Measurements from ENCODE around the gene EFCAB14.
A peak's percentile ranks its signal among the peaks of the same experiment; 100 is the strongest.

The EFCAB14 gene

DNA sequence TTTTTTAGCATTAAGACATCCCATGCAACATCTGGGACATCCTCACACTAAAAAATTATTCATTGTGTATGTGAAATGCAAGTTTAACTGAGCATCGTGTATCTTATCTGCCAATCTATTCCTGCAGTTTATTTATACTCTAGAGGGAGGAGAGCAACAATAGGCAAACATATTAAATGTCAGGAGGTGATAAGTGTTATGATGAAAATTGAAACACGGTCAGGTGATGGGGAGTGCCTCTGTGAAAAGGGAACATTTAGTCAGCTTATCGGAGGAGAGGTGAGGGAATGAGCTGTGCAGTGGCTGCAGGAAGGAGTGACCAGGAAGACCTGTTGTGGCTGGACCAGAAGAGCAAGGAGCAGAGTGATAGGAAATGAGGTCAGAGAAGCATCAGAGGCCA lies 775 bp upstream of the EFCAB14 start:
- no peak for DNase-seq (ENCODE audit: low read depth, low spot score)
- no peak overlapping the region for H3K27ac ChIP-seq

DNA sequence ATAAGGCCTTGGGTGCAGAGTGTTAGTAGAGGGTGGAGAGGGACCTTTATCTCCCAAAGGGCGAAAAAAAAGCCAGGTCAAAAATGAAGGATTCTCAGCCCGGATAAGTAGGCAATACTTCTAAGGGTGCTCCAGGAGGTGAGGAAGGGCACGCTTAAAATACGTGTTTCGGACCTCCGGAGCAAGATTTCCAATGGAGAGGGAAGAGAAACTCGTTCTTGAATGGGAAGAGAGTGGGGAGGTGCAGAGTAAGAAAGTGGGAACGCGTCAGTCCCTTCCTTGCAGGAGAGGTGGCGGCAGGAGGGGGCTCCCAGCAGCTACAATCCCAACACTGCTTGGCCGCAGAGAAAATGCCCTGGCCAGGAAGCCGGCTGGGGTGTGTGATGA lies 581 bp downstream of the EFCAB14 start:
- no peak for DNase-seq (ENCODE audit: low read depth, low spot score)
- H3K27ac ChIP-seq: no peak overlapping the region
- TF ChIP-seq FOXP2 (optimal IDR thresholded peaks at IDR 0.05; ENCODE audit: control extremely low read depth, extremely low read length, insufficient read depth): no peak
- no peak for TF ChIP-seq POLR2AphosphoS5 (IDR thresholded peaks at IDR 0.05; ENCODE audit: borderline replicate concordance, low read depth, low read length)
- TF ChIP-seq EZH2 (IDR thresholded peaks at IDR 0.05): no peak

More for the DNA sequence above, 775 bp upstream of the EFCAB14 start:
- H3K4me3 ChIP-seq: peak overlapping the region; percentile 95
- H3K9ac ChIP-seq (ENCODE audit: insufficient read length): peak overlapping the region; percentile 84
- peaks cover 12% of the 10 kb centered on the region for H3K36me3 ChIP-seq (ENCODE audit: insufficient read depth, low read length)
- TF ChIP-seq POLR2AphosphoS5 (IDR thresholded peaks at IDR 0.05; ENCODE audit: borderline replicate concordance, low read depth, low read length) (no peak), FOXP2 (optimal IDR thresholded peaks at IDR 0.05; ENCODE audit: control extremely low read depth, extremely low read length, insufficient read depth) (no peak), EZH2 (IDR thresholded peaks at IDR 0.05) (no peak)
- no peaks in the 10 kb centered on the region for H3K9me3 ChIP-seq (ENCODE audit: low read depth, low read length)

DNA sequence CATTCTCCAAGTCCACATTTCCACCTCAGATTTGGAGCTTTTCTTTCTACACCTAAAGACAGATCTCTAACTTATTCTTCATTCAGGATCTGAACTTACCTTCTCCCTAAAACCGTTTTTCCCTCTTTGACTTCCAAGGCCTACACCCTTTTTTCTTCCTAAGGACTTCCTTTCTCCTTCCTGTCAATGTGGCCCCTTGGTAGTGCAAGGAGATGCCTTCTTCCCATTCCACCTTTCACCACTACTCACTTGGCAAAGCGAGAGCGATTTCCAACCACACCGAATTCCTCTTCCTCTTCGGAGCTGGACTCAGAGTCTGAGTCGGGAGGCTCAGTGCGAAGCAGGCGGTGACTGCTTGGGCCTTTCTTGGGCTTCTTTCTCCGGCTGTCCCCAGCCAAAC lies 1.3 kb downstream of the EFCAB14 start:
- no peak for DNase-seq (ENCODE audit: low read depth, low spot score)
- TF ChIP-seq EZH2 (IDR thresholded peaks at IDR 0.05): no peak
- TF ChIP-seq FOXP2 (optimal IDR thresholded peaks at IDR 0.05; ENCODE audit: control extremely low read depth, extremely low read length, insufficient read depth): no peak
- TF ChIP-seq POLR2AphosphoS5 (IDR thresholded peaks at IDR 0.05; ENCODE audit: borderline replicate concordance, low read depth, low read length): no peak
- no peak overlapping the region for H3K27ac ChIP-seq
- H3K36me3 ChIP-seq (ENCODE audit: insufficient read depth, low read length): peaks cover 26% of the 10 kb centered on the region
- peak overlapping the region; percentile 84 for H3K9ac ChIP-seq (ENCODE audit: insufficient read length)
- H3K9me3 ChIP-seq (ENCODE audit: low read depth, low read length): no peaks in the 10 kb centered on the region
- peak overlapping the region; percentile 95 for H3K4me3 ChIP-seq

More for the DNA sequence above, 581 bp downstream of the EFCAB14 start:
- Histone ChIP-seq H3K9ac (ENCODE audit: insufficient read length) (peak overlapping the region; percentile 84), H3K36me3 (ENCODE audit: insufficient read depth, low read length) (peaks cover 24% of the 10 kb centered on the region), H3K4me3 (peak overlapping the region; percentile 95), H3K9me3 (ENCODE audit: low read depth, low read length) (no peaks in the 10 kb centered on the region)

DNA sequence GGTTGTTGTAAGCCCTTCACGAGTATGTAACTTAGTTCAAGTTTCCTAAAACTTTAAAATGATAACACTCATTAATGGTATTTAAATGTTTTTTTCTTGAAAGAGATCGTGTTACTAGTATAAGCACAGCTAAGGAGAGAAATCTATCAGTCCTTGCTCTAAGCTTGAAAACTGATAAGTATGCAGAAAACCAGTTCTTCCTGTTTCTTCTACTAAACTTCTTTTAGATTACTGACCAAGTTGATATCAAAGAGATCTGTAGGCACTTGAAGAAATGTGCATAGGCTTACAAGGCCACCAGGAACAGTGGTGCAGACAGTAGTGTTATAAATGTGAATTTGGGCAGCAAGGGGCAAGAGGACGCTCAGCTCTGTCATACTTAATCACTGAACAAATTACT lies 3.9 kb downstream of the EFCAB14 start:
- TF ChIP-seq FOXP2 (optimal IDR thresholded peaks at IDR 0.05; ENCODE audit: control extremely low read depth, extremely low read length, insufficient read depth): no peak
- no peak for TF ChIP-seq POLR2AphosphoS5 (IDR thresholded peaks at IDR 0.05; ENCODE audit: borderline replicate concordance, low read depth, low read length)
- TF ChIP-seq EZH2 (IDR thresholded peaks at IDR 0.05): no peak
- no peak for DNase-seq (ENCODE audit: low read depth, low spot score)
- no peaks in the 10 kb centered on the region for H3K9me3 ChIP-seq (ENCODE audit: low read depth, low read length)
- no peak overlapping the region for H3K9ac ChIP-seq (ENCODE audit: insufficient read length)
- H3K4me3 ChIP-seq: no peak overlapping the region
- peaks cover 26% of the 10 kb centered on the region for H3K36me3 ChIP-seq (ENCODE audit: insufficient read depth, low read length)
- H3K27ac ChIP-seq: no peak overlapping the region

- no peak overlapping the region for H3K9ac ChIP-seq (ENCODE audit: insufficient read length)
- no peak overlapping the region for H3K27ac ChIP-seq
- peaks cover 49% of the 10 kb centered on the region for H3K36me3 ChIP-seq (ENCODE audit: insufficient read depth, low read length)
- DNase-seq (ENCODE audit: low read depth, low spot score): no peak
- no peaks in the 10 kb centered on the region for H3K9me3 ChIP-seq (ENCODE audit: low read depth, low read length)
- no peak overlapping the region for H3K4me3 ChIP-seq
- TF ChIP-seq EZH2 (IDR thresholded peaks at IDR 0.05): no peak
- no peak for TF ChIP-seq FOXP2 (optimal IDR thresholded peaks at IDR 0.05; ENCODE audit: control extremely low read depth, extremely low read length, insufficient read depth)
- TF ChIP-seq POLR2AphosphoS5 (IDR thresholded peaks at IDR 0.05; ENCODE audit: borderline replicate concordance, low read depth, low read length): no peak
Measured at GRCh38 chr1:46708121-46708520, 10.8 kb downstream of the EFCAB14 start.

DNA sequence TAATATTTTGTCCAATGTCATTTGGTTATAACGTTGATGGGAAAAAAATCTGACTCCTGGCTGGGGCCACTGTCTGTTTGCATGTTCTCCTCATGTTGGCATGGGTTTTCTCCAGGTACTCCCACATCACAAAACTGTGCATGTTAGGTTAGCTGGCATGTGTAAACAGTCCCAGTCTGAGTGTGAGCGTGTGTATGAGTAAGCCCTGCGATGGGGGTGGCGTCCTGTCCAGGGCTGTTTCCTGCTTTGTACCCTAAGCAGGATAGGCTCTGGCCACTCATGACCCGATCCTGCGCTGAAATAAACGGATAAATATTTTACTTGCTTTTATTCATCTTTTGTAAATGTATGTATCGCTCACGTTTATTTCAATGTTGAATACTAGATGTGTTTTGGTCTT lies 13.5 kb downstream of the EFCAB14 start:
- Histone ChIP-seq H3K9me3 (ENCODE audit: low read depth, low read length) (no peaks in the 10 kb centered on the region), H3K27ac (no peak overlapping the region), H3K9ac (ENCODE audit: insufficient read length) (no peak overlapping the region), H3K4me3 (no peak overlapping the region), H3K36me3 (ENCODE audit: insufficient read depth, low read length) (peaks cover 55% of the 10 kb centered on the region)
- DNase-seq (ENCODE audit: low read depth, low spot score): no peak
- no peak for TF ChIP-seq EZH2 (IDR thresholded peaks at IDR 0.05)
- TF ChIP-seq FOXP2 (optimal IDR thresholded peaks at IDR 0.05; ENCODE audit: control extremely low read depth, extremely low read length, insufficient read depth): no peak
- no peak for TF ChIP-seq POLR2AphosphoS5 (IDR thresholded peaks at IDR 0.05; ENCODE audit: borderline replicate concordance, low read depth, low read length)

- no peak for TF ChIP-seq FOXP2 (optimal IDR thresholded peaks at IDR 0.05; ENCODE audit: control extremely low read depth, extremely low read length, insufficient read depth)
- no peak for TF ChIP-seq EZH2 (IDR thresholded peaks at IDR 0.05)
- TF ChIP-seq POLR2AphosphoS5 (IDR thresholded peaks at IDR 0.05; ENCODE audit: borderline replicate concordance, low read depth, low read length): no peak
- Histone ChIP-seq H3K27ac (no peak overlapping the region), H3K4me3 (no peak overlapping the region), H3K9ac (ENCODE audit: insufficient read length) (no peak overlapping the region), H3K9me3 (ENCODE audit: low read depth, low read length) (no peaks in the 10 kb centered on the region), H3K36me3 (ENCODE audit: insufficient read depth, low read length) (peaks cover 55% of the 10 kb centered on the region)
- no peak for DNase-seq (ENCODE audit: low read depth, low spot score)
Measured at GRCh38 chr1:46703927-46704641, 14.8 kb downstream of the EFCAB14 start.

DNA sequence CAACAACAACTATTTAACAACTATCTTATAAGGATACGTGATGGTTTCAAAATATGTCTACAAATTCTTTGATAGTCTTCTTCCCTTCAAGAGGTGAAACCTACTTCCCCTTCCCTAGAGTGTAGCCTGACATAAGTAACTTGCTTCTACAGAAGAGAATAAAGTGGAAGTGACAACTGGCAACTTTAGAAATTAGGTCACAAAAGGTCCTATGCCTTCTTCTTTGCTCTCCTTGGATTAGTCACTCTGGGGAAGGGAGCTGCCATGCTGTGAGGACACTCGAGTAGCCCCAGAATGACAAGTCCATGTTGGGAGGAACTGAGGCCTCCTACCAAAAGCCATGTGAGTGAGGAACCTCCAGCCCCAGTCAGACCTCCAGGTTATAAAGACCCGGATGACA lies 19.2 kb downstream of the EFCAB14 start:
- peaks cover 36% of the 10 kb centered on the region for H3K36me3 ChIP-seq (ENCODE audit: insufficient read depth, low read length)

More for the DNA sequence above, 19.2 kb downstream of the EFCAB14 start:
- Histone ChIP-seq H3K4me3 (no peak overlapping the region), H3K27ac (no peak overlapping the region), H3K9ac (ENCODE audit: insufficient read length) (no peak overlapping the region), H3K9me3 (ENCODE audit: low read depth, low read length) (no peaks in the 10 kb centered on the region)
- TF ChIP-seq EZH2 (IDR thresholded peaks at IDR 0.05) (no peak), FOXP2 (optimal IDR thresholded peaks at IDR 0.05; ENCODE audit: control extremely low read depth, extremely low read length, insufficient read depth) (no peak), POLR2AphosphoS5 (IDR thresholded peaks at IDR 0.05; ENCODE audit: borderline replicate concordance, low read depth, low read length) (no peak)
- no peak for DNase-seq (ENCODE audit: low read depth, low spot score)

Data from SK-N-MC (cell line).